ENCODE measurements around the gene SHC1.

Gene SHC1

GRCh38 chr1:155001675-155002463 is 31.3 kb upstream of the SHC1 start:
- H3K4me3 ChIP-seq (ENCODE audit: low read depth, low read length) = peak overlapping the region; percentile 81
- TF ChIP-seq CTCF (IDR thresholded peaks at IDR 0.05; ENCODE audit: borderline replicate concordance, insufficient read depth, low read depth, low read length) = peak; percentile 47; the same call in 1 of the 2 replicates

GRCh38 chr1:155001425-155001674 is 30.8 kb upstream of the SHC1 start:
- TF ChIP-seq CTCF (IDR thresholded peaks at IDR 0.05; ENCODE audit: borderline replicate concordance, insufficient read depth, low read depth, low read length) = no peak
- H3K4me3 ChIP-seq (ENCODE audit: low read depth, low read length) = peak overlapping the region; percentile 81

GRCh38 chr1:155000726-155001424 is 30.3 kb upstream of the SHC1 start:
- peak overlapping the region; percentile 81 for H3K4me3 ChIP-seq (ENCODE audit: low read depth, low read length)
- no peak for TF ChIP-seq CTCF (IDR thresholded peaks at IDR 0.05; ENCODE audit: borderline replicate concordance, insufficient read depth, low read depth, low read length)

GRCh38 chr1:155000411-155000725 is 29.8 kb upstream of the SHC1 start:
- peak overlapping the region; percentile 81 for H3K4me3 ChIP-seq (ENCODE audit: low read depth, low read length)
- TF ChIP-seq CTCF (IDR thresholded peaks at IDR 0.05; ENCODE audit: borderline replicate concordance, insufficient read depth, low read depth, low read length) = no peak

- no peak for TF ChIP-seq CTCF (IDR thresholded peaks at IDR 0.05; ENCODE audit: borderline replicate concordance, insufficient read depth, low read depth, low read length)
Measured at GRCh38 chr1:154999571-155000410, 29.2 kb upstream of the SHC1 start.

GRCh38 chr1:154998818-154999570 is 28.4 kb upstream of the SHC1 start:
- TF ChIP-seq CTCF (IDR thresholded peaks at IDR 0.05; ENCODE audit: borderline replicate concordance, insufficient read depth, low read depth, low read length) = peak; percentile 90
- peak overlapping the region; percentile 48 for H3K4me3 ChIP-seq (ENCODE audit: low read depth, low read length)

More at GRCh38 chr1:154999571-155000410, 29.2 kb upstream of the SHC1 start:
- H3K4me3 ChIP-seq (ENCODE audit: low read depth, low read length) = peak overlapping the region; percentile 81
